Spleen (tissue), 11 donors: ENCODE results near the gene CDC34. TPM values are rescaled to one million over a fixed set of nuclear protein-coding genes. Genes with fewer than 3 reads are reported as not detected.

Source experiments
- DNase-seq: peaks from one replicate; pipeline ENCODE4 v3.0.0-alpha.2; 2020
- H3K27ac ChIP-seq, 8 donors: fragments of 200-600 bp; sonication (generic) in 7 of 8; 1 replicate in 4 of 8; 2 replicates in 4 of 8; pipeline versions ENCODE4 v1.5.0 to v1.8.0; 2016 to 2021; ENCODE audit warnings: inconsistent platforms in 4 of 8, mild to moderate bottlenecking in 4 of 8, moderate library complexity in 1 of 8
- H3K27me3 ChIP-seq, 7 donors: fragments of 200-600 bp; sonication (generic) in 6 of 7; replicated peaks in 1 of 7; 1 replicate in 4 of 7; 2 replicates in 3 of 7; pipeline versions ENCODE4 v1.5.0 to v1.8.0; 2016 to 2021; ENCODE audit warnings: inconsistent platforms in 3 of 7, mild to moderate bottlenecking in 1 of 7
- H3K36me3 ChIP-seq, 6 donors: fragments of 200-600 bp; sonication (generic) in 5 of 6; 1 replicate in 4 of 6; 2 replicates in 2 of 6; pipeline versions ENCODE4 v1.5.0 to v1.8.0; 2016 to 2021; ENCODE audit warnings: inconsistent platforms in 2 of 6
- H3K4me1 ChIP-seq, 6 donors: fragments of 200-600 bp; sonication (generic) in 5 of 6; 1 replicate in 3 of 6; 2 replicates in 3 of 6; pipeline versions ENCODE4 v1.5.0 to v1.8.0; 2016 to 2021; ENCODE audit warnings: inconsistent platforms in 3 of 6
- H3K4me3 ChIP-seq, 8 donors: fragments of 200-600 bp; sonication (generic) in 7 of 8; 1 replicate in 4 of 8; 2 replicates in 4 of 8; pipeline versions ENCODE4 v1.5.0 to v1.8.0; 2016 to 2021; ENCODE audit warnings: inconsistent platforms in 4 of 8, mild to moderate bottlenecking in 4 of 8, moderate library complexity in 2 of 8
- H3K9me3 ChIP-seq, 8 donors: fragments of 200-600 bp; sonication (generic) in 7 of 8; 1 replicate in 4 of 8; 2 replicates in 4 of 8; pipeline versions ENCODE4 v1.5.0 to v1.8.0; 2016 to 2021; ENCODE audit warnings: inconsistent platforms in 4 of 8
- CTCF ChIP-seq, 11 experiments: fragments of 200-600 bp in 7 of 11; fragments of 450-650 bp in 4 of 11; sonication (generic) in 4 of 11; IDR thresholded peaks in 8 of 11; conservative IDR thresholded peaks in 3 of 11; 1 replicate in 7 of 11; 2 replicates in 4 of 11; pipeline versions ENCODE4 v1.4.0 to v1.8.0; 2016 to 2021; ENCODE audit warnings: antibody characterized with exemption in 11 of 11, inconsistent platforms in 4 of 11, mild to moderate bottlenecking in 1 of 11
- POLR2A ChIP-seq, 3 donors: fragments of 450-650 bp; IDR thresholded peaks; one replicate each; pipeline ENCODE4 v1.5.1; 2017; ENCODE audit warnings: antibody characterized with exemption in 3 of 3, mild to moderate bottlenecking in 1 of 3
- POLR2AphosphoS5 ChIP-seq, 3 donors: sonication (generic); formaldehyde crosslinking; IDR thresholded peaks; one replicate each; pipeline ENCODE4 v1.5.1; 2017; ENCODE audit warnings: antibody characterized with exemption in 3 of 3
- WGBS, 5 donors: extraction: QIAGEN DNeasy Blood & Tissue Kit in 3 of 5; methylation state at CpG; one replicate each; pipeline versions ENCODE4 v1.1.5 to v1.1.7; 2013 to 2018; 5-methylcytosine and 5-hydroxymethylcytosine counted together
- intact Hi-C: fragments of 100-400 bp; cut with DNase I; formaldehyde crosslinking; loops from one replicate; pipeline ENCODE4 v1.15.0; 2023; ENCODE audit warnings: low total_unique reads
- polyA plus RNA-seq, 3 donors: library from polyadenylated mRNA; stranded (reverse); fragments of 200-250 nt; gene quantifications; one replicate each; pipeline ENCODE4 v1.2.1, GENCODE V29; 2013
- total RNA-seq, 7 donors: library from RNA; depleted of rRNA in 3 of 7; stranded (reverse); fragments of >200 nt in 3 of 7; fragmentation: NEBNext Ultra II Directional in 4 of 7; extraction: Animal tissue kit (Norgen Biotek cat#: 25700) in 4 of 7; gene quantifications; one replicate each; pipeline versions ENCODE4 v1.1.0 to v1.2.1, GENCODE V29; 2016 to 2021
- donor health status: healthy with polysubstance abuse.
- donor health status: DM: no; HTN: no; CAD: no; lungs with moderate emphysema.
- donor health status: DM: no; HTN: no; CAD: no.
- donor health status: Bipolar disorder and iron deficiency.
- donor health status: healthy.
- donor health status: DM: no; HTN: no; CAD: no.
- donor health status: DM: yes; HTN: yes; CAD: no.

CDC34 gene
- total and polyA plus RNA-seq, 10 donors = 35.9 to 83.9 (median 49.3) TPM

DNA sequence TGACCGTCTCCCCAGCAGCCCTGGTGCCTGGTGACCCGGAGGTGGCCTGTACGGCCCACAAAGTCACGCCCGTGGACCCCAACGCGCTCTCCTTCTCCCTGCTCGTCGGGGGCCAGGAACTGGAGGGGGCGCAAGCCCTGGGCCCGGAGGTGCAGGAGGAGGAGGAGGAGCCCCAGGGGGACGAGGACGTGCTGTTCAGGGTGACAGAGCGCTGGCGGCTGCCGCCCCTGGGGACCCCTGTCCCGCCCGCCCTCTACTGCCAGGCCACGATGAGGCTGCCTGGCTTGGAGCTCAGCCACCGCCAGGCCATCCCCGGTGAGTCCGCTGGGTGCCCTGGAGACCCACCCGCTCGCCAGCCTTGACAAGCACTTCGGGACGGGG, 33.1 kb upstream of the CDC34 start:
- 23 to 32% (median 28%) methylated on average over 11 to 26 of the region's 26 CpGs for WGBS, 5 donors
- Histone ChIP-seq H3K36me3 (no peaks in the 10 kb centered on the region), H3K4me3 (no peak overlapping the region), H3K27me3 (peaks cover 8 to 58% (median 26%) of the 10 kb centered on the region in 7 donors), H3K27ac (no peak overlapping the region), H3K9me3 (no peaks in the 10 kb centered on the region), H3K4me1 (peaks cover 5 to 57% (median 29%) of the 10 kb centered on the region in 6 donors)
- intact Hi-C loops = no loop called here
- DNase-seq = no peak
- TF ChIP-seq CTCF (IDR thresholded peaks at IDR 0.05 in 8 of 11, conservative IDR thresholded peaks at IDR 0.05 in 3 of 11) (no peak), POLR2AphosphoS5 (IDR thresholded peaks at IDR 0.05) (no peak), POLR2A (IDR thresholded peaks at IDR 0.05) (no peak)

- TF ChIP-seq CTCF (IDR thresholded peaks at IDR 0.05 in 8 of 11, conservative IDR thresholded peaks at IDR 0.05 in 3 of 11) (no peak), POLR2AphosphoS5 (IDR thresholded peaks at IDR 0.05) (no peak), POLR2A (IDR thresholded peaks at IDR 0.05) (no peak)
- Histone ChIP-seq H3K27ac (no peak overlapping the region), H3K9me3 (no peaks in the 10 kb centered on the region), H3K4me3 (no peak overlapping the region), H3K4me1 (peaks cover 5 to 52% (median 26%) of the 10 kb centered on the region in 6 donors), H3K36me3 (no peaks in the 10 kb centered on the region), H3K27me3 (peaks cover 8 to 56% (median 26%) of the 10 kb centered on the region in 7 donors)
- intact Hi-C loops = no loop called here
- no peak for DNase-seq
- WGBS, 5 donors = 74 to 76% (median 75%) methylated on average over 31 of the region's 31 CpGs
These were observed 32.5 kb upstream of the CDC34 start for GRCh38 chr19:498977-499623.

DNA sequence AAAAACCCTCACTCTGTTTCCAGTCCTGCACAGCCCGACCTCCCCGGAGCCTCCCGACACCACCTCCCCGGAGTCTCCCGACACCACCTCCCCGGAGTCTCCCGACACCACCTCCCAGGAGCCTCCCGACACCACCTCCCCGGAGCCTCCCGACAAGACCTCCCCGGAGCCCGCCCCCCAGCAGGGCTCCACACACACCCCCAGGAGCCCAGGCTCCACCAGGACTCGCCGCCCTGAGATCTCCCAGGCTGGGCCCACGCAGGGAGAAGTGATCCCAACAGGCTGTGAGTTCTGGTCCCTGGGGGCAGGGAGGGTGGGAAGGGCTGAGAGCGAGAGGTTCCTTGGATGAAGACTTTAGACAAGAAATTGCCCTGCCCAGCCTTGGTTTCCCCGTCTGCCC, 29.9 kb upstream of the CDC34 start:
- peak overlapping the region in 5 of 8 donors; percentile 45 to 87 (median 72) for H3K27ac ChIP-seq
- H3K4me1 ChIP-seq = peaks cover 4 to 43% (median 25%) of the 10 kb centered on the region in 6 donors
- intact Hi-C loops = no loop called here
- no peaks in the 10 kb centered on the region for H3K9me3 ChIP-seq
- no peak for DNase-seq
- no peaks in the 10 kb centered on the region for H3K36me3 ChIP-seq
- H3K4me3 ChIP-seq = no peak overlapping the region
- WGBS, 5 donors = 83 to 92% (median 85%) methylated on average over 16 to 17 of the region's 17 CpGs
- TF ChIP-seq POLR2AphosphoS5 (IDR thresholded peaks at IDR 0.05) = no peak
- no peak for TF ChIP-seq CTCF (IDR thresholded peaks at IDR 0.05 in 8 of 11, conservative IDR thresholded peaks at IDR 0.05 in 3 of 11)
- TF ChIP-seq POLR2A (IDR thresholded peaks at IDR 0.05) = no peak
- H3K27me3 ChIP-seq = peaks cover 6 to 32% (median 19%) of the 10 kb centered on the region in 7 donors

GRCh38 chr19:504616-505015, 26.9 kb upstream of the CDC34 start:
- H3K27ac ChIP-seq = no peak overlapping the region
- peaks cover 11 to 49% (median 33%) of the 10 kb centered on the region in 6 donors for H3K4me1 ChIP-seq
- intact Hi-C loops = no loop called here
- peaks cover 0 to 7% (median 0%) of the 10 kb centered on the region in 6 donors for H3K36me3 ChIP-seq
- DNase-seq = peak; percentile 81
- TF ChIP-seq CTCF (IDR thresholded peaks at IDR 0.05 in 8 of 11, conservative IDR thresholded peaks at IDR 0.05 in 3 of 11) = no peak
- no peak for TF ChIP-seq POLR2AphosphoS5 (IDR thresholded peaks at IDR 0.05)
- no peak for TF ChIP-seq POLR2A (IDR thresholded peaks at IDR 0.05)
- WGBS, 5 donors = 88 to 94% (median 92%) methylated on average over 8 to 14 of the region's 14 CpGs
- H3K9me3 ChIP-seq = no peaks in the 10 kb centered on the region
- H3K27me3 ChIP-seq = peaks cover 0 to 5% (median 0%) of the 10 kb centered on the region in 7 donors
- H3K4me3 ChIP-seq = no peak overlapping the region
